Spinal cord (tissue), 10 donors: ENCODE results near the gene HES3. TPM values are rescaled to one million over a fixed set of nuclear protein-coding genes. Genes with fewer than 3 reads are reported as not detected.

ENCODE experiments used
- DNase-seq, 6 donors: peaks; one replicate each; pipeline versions ENCODE4 v3.0.0 to v3.0.0-alpha.2; 2013 to 2015; ENCODE audit warnings: low spot score in 6 of 6, low read depth in 4 of 6
- H3K27ac ChIP-seq: one replicate; pipeline ENCODE4 v1.5.1; 2013; ENCODE audit warnings: low read depth, low read length, control low read depth
- H3K27me3 ChIP-seq: one replicate; pipeline ENCODE4 v1.6.1; 2013; ENCODE audit warnings: low read length; ENCODE audit not compliant: control insufficient read depth, insufficient read depth
- H3K36me3 ChIP-seq: one replicate; pipeline ENCODE4 v1.6.1; 2013; ENCODE audit warnings: low read length; ENCODE audit not compliant: control insufficient read depth, insufficient read depth
- H3K4me1 ChIP-seq: one replicate; pipeline ENCODE4 v1.6.1; 2013; ENCODE audit warnings: low read length; ENCODE audit not compliant: control insufficient read depth, insufficient read depth
- H3K4me3 ChIP-seq: one replicate; pipeline ENCODE4 v1.5.1; 2013; ENCODE audit warnings: low read depth, low read length, control low read depth
- H3K9me3 ChIP-seq: one replicate; pipeline ENCODE4 v1.6.1; 2013; ENCODE audit warnings: low read length; ENCODE audit not compliant: control insufficient read depth, insufficient read depth
- WGBS: methylation state at CpG from one replicate; pipeline ENCODE4 v1.1.5; 2013; ENCODE audit warnings: missing lambda C conversion rate; ENCODE audit not compliant: insufficient coverage; 5-methylcytosine and 5-hydroxymethylcytosine counted together
- long read RNA-seq, 4 donors: transcript quantifications; one replicate each; lab custom pipeline, GENCODE V29; 2026
- polyA plus RNA-seq, 2 donors: library from polyadenylated mRNA; unstranded; fragments of 120-200 nt; gene quantifications; one replicate each; pipeline ENCODE4 v1.2.1, GENCODE V29; 2013; ENCODE audit not compliant: insufficient read length in 2 of 2
- total RNA-seq, 2 donors: library from RNA; depleted of rRNA in 1 of 2; stranded (reverse); fragments of 120-200 nt in 1 of 2; fragments of >200 nt in 1 of 2; gene quantifications; one replicate each; pipeline versions ENCODE4 v1.2.3 to v1.2.4, GENCODE V29; 2013 to 2014
- donor health status: healthy.

HES3 gene, protein sequence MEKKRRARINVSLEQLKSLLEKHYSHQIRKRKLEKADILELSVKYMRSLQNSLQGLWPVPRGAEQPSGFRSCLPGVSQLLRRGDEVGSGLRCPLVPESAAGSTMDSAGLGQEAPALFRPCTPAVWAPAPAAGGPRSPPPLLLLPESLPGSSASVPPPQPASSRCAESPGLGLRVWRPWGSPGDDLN
- not detected for total RNA-seq
- polyA plus RNA-seq: 1 to 10 TPM; 1.8 to 3.2 TPM
- long read RNA-seq, donor 1: 0 reads
- long read RNA-seq, donor 2, partial matches to known transcripts: 0 of 1 reads
- long read RNA-seq, donor 2, other reads (novel, unspliced or antisense): 0 of 1 reads
- long read RNA-seq, donor 3: 0 reads
- long read RNA-seq, donor 4: 0 reads

DNA sequence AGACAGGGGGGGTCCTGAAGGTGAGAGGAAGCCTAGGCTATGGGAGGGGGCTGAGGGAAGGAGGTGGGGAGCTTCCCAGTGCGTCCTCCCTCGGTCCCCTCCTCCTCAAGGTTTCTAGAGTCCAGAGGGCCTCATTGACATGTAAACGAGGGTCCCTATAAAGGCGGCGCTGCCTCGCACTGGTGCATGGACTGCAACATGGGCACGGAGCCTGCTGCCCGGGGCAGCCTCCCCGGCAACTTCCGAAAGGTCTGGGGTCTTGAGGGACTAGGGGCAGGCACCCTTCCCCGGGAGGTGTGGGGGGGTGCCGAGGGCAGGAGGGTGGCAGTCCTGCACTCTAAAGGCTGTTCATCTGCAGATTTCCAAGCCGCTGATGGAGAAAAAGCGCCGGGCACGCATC, at the start of gene HES3:
Gene HES3, plus strand, starts transcription at position 187 of the 400 bp plus-strand sequence. Its CDS starts 187 bp downstream, at position 374.
- peaks cover 66% of the 10 kb centered on the region for H3K27me3 ChIP-seq
- H3K9me3 ChIP-seq: no peaks in the 10 kb centered on the region
- H3K27ac ChIP-seq: no peak within 1 kb of the TSS
- peaks cover 78% of the 10 kb centered on the region for H3K4me1 ChIP-seq
- H3K4me3 ChIP-seq: no peak within 1 kb of the TSS
- peak in 1 of 6 donors; percentile 32 for DNase-seq
- WGBS: 3% methylated on average over 16 of the region's 16 CpGs
- H3K36me3 ChIP-seq: peaks cover 6% of the 10 kb centered on the region

DNA sequence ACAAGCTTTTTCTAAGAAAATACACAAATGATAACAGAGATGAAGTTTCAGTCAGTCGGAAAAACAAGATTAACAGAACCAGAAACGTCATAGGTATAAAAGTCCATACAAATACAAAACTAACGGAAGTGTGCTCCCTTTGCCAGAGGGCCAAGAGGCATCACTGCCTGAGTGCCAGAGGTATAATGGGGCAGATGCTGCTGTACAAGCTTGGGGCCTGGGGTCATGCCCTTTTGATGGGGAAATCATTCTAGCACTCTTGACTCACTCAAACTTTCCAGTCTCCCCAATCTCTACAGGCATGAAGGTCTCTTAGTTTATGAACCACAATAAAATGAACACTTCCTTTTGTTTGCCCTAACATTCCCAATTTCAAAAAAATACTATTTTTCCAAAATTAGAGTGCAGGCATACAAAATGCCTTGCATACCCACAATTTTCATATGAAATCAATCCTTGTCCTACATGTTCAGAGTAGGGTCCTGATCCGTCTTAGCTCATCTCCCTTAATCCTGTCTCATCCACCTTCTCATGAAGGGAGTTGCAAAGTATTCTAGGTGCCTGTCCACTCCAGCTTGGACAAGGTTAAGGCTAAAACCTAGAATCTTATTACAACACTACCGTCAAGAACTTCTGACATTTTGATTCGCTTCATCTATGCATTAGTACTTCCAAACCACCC, 46.1 kb upstream of the HES3 start:
- Histone ChIP-seq H3K27me3 (no peaks in the 10 kb centered on the region), H3K9me3 (no peaks in the 10 kb centered on the region), H3K4me1 (peaks cover 10% of the 10 kb centered on the region), H3K4me3 (peak overlapping the region; percentile 95), H3K36me3 (peaks cover 40% of the 10 kb centered on the region), H3K27ac (no peak overlapping the region)
- no peak for DNase-seq
- WGBS: 56% methylated on average over 2 of the region's 6 CpGs

DNA sequence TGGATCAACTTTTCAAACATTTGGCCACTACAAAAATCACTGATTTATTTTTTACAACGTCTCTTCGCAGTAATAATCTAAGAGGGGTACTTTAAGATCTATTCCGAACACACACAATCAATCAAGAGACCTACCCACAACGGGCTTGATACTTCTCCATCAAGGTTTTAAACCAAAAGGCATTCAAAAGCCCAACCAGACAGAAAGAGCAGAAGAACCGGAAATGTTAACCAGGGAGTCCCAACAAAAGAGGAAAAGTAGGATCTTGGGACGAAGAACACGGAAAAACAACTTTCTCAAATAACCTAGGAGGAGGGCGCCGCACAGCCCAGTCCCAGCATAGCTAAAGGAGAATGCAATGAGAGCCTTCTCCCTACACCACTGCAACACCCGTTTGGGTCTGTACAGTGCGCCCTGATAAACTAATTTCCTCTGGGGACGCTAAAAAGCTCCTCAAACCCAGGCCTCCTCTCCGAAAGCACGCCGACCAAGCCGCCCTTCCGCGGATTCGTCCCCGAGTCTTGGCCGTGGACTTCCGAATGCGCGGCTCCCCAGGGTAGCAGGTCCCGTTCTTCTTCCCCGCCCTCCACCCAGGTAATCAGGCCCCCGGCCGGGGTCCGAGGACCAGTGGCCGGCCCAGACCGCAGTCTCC, 45.2 kb upstream of the HES3 start:
- WGBS: 0% methylated on average over 26 of the region's 31 CpGs

DNA sequence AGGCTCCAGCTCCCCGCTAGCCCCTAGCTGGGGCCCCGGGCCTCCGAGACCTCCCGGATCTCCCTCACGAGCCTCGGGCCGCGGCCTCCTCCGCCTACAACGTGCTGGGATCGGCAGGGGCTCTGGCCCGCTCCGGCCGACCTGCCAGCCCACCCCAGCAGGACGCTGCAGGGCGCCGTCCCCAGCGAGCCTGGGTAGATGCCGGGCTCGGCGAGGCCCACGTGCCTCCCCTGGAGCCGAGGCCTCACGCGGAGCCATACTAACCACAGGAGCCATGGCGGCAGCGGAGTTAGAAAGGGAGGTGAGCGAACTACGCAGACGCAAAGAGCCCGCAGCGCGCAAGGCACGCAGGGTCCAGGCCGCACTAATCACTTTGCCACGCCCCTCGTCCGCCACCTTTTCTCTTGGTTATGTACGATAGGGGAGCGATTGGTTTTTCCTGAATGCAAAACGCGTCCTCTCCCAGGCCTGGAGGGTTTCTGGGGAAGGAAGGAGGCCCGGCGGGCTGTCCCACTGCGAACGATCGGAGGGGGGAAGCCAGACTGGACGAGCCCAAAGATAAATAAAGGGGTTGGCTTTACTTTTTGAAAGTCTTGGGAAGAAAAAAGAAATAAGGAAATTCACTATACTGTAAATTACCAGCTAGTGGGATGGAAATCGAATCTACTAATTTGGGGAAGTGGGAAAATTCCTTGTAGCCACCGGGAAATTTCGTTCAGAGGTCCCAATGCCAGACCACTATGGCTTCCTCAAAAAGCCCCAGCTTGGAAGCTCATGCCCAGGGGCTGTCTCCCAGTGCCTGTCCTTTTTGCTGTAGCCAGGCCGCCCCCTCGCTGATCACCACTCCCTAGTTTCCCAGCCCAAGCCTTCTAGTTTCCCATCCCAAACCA, 44.4 kb upstream of the HES3 start, which contains the start of gene RPL22:
Gene RPL22, minus strand, starts transcription at position 298 of the 890 bp plus-strand sequence. Its CDS starts 22 bp downstream, at position 276.
- Histone ChIP-seq H3K36me3 (peaks cover 25% of the 10 kb centered on the region), H3K27ac (peak within 1 kb of the TSS; percentile 83), H3K4me1 (peaks cover 10% of the 10 kb centered on the region), H3K27me3 (no peaks in the 10 kb centered on the region), H3K9me3 (no peaks in the 10 kb centered on the region), H3K4me3 (peak within 1 kb of the TSS; percentile 95)
- peak; percentile 97 to 100 (median 99) for DNase-seq
- under 1% methylated on average over 48 of the region's 53 CpGs for WGBS

More for the DNA sequence above, 45.2 kb upstream of the HES3 start:
- H3K27ac ChIP-seq: peak overlapping the region; percentile 69
- peaks cover 31% of the 10 kb centered on the region for H3K36me3 ChIP-seq
- no peak for DNase-seq
- H3K4me1 ChIP-seq: peaks cover 10% of the 10 kb centered on the region
- no peaks in the 10 kb centered on the region for H3K27me3 ChIP-seq
- peak overlapping the region; percentile 95 for H3K4me3 ChIP-seq
- H3K9me3 ChIP-seq: no peaks in the 10 kb centered on the region

DNA sequence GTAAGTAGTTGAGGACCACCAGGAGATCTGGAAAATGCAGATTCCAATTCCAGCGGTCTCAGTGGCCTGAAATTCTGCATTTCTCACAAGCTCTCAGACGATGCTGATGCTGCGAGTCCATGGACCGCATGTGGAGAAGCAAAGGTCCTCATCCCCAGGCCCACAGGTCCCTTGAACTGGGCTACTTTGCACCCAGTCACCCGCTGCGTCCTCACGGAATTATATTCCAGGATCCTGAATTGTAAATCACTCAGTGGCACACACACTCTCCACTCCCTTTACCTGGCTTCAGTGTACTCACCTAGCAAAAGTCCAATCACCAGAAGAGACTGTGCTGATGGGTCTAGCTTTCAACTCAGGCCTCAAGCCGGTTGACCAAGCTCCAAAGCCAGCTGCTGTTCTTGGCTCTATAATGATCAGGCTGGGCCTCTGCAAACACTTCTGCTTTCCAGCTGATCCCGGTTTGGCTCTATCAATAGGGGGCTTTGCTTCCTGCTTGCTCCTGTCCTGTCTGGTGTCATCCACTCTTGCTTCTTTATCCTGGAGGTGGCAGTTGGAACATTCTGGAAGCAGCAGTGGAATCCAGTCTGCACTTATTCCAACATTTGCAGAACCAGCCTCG, 43.7 kb upstream of the HES3 start:
- Histone ChIP-seq H3K36me3 (peaks cover 18% of the 10 kb centered on the region), H3K27ac (peak overlapping the region; percentile 83), H3K27me3 (peaks cover 3% of the 10 kb centered on the region), H3K9me3 (no peaks in the 10 kb centered on the region), H3K4me3 (peak overlapping the region; percentile 95), H3K4me1 (peaks cover 16% of the 10 kb centered on the region)
- 61% methylated on average over 10 of the region's 10 CpGs for WGBS
- peak in 1 of 6 donors; percentile 17 for DNase-seq

DNA sequence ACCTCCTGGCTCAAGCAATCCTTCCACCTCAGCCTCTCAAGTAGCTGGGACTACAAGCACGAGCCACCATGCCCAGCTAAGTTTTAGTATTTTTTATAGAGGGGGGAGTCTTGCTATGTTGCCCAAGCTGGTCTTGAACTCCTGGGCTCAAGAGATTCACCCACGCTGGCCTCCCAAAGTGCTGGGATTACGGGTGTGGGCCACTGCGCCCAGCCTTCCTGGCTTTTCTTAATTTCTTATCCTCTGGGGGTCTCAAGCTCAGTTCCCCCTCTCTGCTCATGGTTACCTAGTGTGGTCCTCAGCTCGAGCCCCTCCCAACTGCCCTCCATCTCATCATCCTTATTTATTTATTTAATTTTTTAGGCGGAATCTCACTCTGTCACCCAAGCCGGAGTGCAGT, 41.7 kb upstream of the HES3 start:
- peaks cover 1% of the 10 kb centered on the region for H3K36me3 ChIP-seq
- WGBS: 96% methylated on average over 6 of the region's 7 CpGs
- DNase-seq: no peak
- H3K9me3 ChIP-seq: no peaks in the 10 kb centered on the region
- peaks cover 23% of the 10 kb centered on the region for H3K27me3 ChIP-seq
- H3K4me1 ChIP-seq: peaks cover 32% of the 10 kb centered on the region
- H3K27ac ChIP-seq: no peak overlapping the region
- H3K4me3 ChIP-seq: no peak overlapping the region

DNA sequence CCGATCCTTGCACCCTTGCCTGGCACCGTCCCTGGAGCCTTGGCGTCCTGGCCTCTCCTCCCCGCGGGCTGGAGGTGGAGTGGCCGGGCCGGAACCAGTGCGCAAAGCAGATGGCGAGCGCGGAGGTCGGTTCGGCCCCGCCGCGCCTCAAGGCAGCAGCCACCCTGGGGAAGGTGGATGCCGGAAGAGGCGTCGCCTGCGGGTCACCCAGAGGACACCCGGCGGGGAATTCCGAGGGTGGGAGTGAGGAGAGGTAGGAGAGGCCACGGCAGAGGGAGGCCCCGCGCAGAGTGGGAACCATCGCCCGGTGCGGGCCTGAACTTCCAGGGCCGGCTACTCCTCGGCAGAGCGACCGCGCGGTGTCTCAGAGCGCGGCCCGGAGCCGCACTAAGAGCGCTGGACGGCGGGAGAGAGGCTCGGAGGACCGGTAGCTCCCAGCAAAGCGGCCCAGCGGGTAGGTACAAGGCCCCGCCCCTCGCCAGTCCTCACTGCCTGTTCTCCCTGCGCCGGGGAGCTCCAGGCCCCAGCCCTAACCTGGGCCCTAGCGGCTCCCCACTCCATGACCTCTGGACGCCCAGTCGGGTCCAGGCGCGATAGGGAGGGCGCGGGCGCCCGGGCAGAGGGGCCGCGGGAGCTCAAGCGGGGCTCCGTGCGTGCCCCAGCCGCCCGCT, 38.0 kb upstream of the HES3 start, which contains the start of gene RNF207:
Gene RNF207, plus strand, starts transcription at position 271 of the 671 bp plus-strand sequence. CDS start 417 bp downstream, outside the sequence.
- peak in 2 of 6 donors; percentile 14 to 44 for DNase-seq
- no peaks in the 10 kb centered on the region for H3K9me3 ChIP-seq
- under 1% methylated on average over 66 of the region's 66 CpGs for WGBS
- H3K36me3 ChIP-seq: peaks cover 12% of the 10 kb centered on the region
- H3K27ac ChIP-seq: peak within 1 kb of the TSS; percentile 57
- H3K4me1 ChIP-seq: peaks cover 46% of the 10 kb centered on the region
- H3K27me3 ChIP-seq: peaks cover 37% of the 10 kb centered on the region
- peak within 1 kb of the TSS; percentile 36 for H3K4me3 ChIP-seq

DNA sequence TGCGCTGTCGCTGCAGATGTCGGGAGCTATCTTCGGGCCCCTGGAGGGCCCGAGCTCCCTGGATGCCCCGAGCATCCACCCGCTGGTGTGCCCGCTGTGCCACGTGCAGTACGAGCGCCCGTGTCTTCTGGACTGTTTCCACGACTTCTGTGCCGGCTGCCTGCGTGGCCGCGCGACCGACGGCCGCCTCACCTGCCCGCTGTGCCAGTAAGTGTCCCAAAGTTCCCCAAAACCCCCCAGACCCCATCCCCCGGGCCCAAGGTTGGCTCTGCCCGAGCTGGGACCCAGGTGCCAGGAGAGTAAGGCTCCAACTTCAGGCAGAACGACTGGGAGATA, 37.5 kb upstream of the HES3 start:
- peaks cover 37% of the 10 kb centered on the region for H3K27me3 ChIP-seq
- no peaks in the 10 kb centered on the region for H3K9me3 ChIP-seq
- H3K4me3 ChIP-seq: peak overlapping the region; percentile 36
- WGBS: 9% methylated on average over 25 of the region's 25 CpGs
- no peak overlapping the region for H3K27ac ChIP-seq
- no peak for DNase-seq
- H3K4me1 ChIP-seq: peaks cover 46% of the 10 kb centered on the region
- peaks cover 18% of the 10 kb centered on the region for H3K36me3 ChIP-seq
